GM23338 (cell line): ENCODE data around the gene CACNB1. TPM values are rescaled to one million over a fixed set of nuclear protein-coding genes. Genes with fewer than 3 reads are reported as not detected.

ENCODE experiments used
- ATAC-seq: fragments of 200-7000 bp; cut with Tn5 transposase; 3 replicates; pipeline ENCODE4 v1.9.1; 2020
- DNase-seq: peaks from one replicate; pipeline ENCODE4 v3.0.0-alpha.2; 2015; ENCODE audit warnings: low spot score
- H2AFZ ChIP-seq: fragments of 200-600 bp; sonication (generic); 2 replicates; pipeline ENCODE4 v1.8.0; 2016; ENCODE audit warnings: antibody characterized with exemption, mild to moderate bottlenecking, moderate library complexity
- H3F3A ChIP-seq: fragments of 200-600 bp; sonication (generic); replicated peaks from 2 replicates; pipeline ENCODE4 v1.8.0; 2017; ENCODE audit warnings: antibody characterized with exemption, mixed run types, low read depth
- H3K27ac ChIP-seq: fragments of 200-600 bp; sonication (generic); 2 replicates; pipeline ENCODE4 v1.6.1; 2016; ENCODE audit warnings: low read depth
- H3K27me3 ChIP-seq: fragments of 200-600 bp; sonication (generic); 2 replicates; pipeline ENCODE4 v1.8.0; 2016; ENCODE audit warnings: mild to moderate bottlenecking, mixed run types, moderate library complexity; ENCODE audit not compliant: insufficient read depth
- H3K36me3 ChIP-seq: fragments of 200-600 bp; sonication (generic); 2 replicates; pipeline ENCODE4 v1.8.0; 2016; ENCODE audit warnings: mild to moderate bottlenecking; ENCODE audit not compliant: insufficient read depth
- H3K4me1 ChIP-seq: fragments of 200-600 bp; sonication (generic); 2 replicates; pipeline ENCODE4 v1.8.0; 2016; ENCODE audit warnings: mild to moderate bottlenecking, moderate library complexity; ENCODE audit not compliant: insufficient read depth
- H3K4me2 ChIP-seq: fragments of 200-600 bp; sonication (generic); 2 replicates; pipeline ENCODE4 v1.7.1; 2017; ENCODE audit warnings: mixed run types
- H3K4me3 ChIP-seq: fragments of 200-600 bp; sonication (generic); 2 replicates; pipeline ENCODE4 v1.6.1; 2016; ENCODE audit warnings: mixed run types
- H3K79me2 ChIP-seq: fragments of 200-600 bp; sonication (generic); replicated peaks from 2 replicates; pipeline ENCODE4 v1.8.0; 2017; ENCODE audit warnings: mild to moderate bottlenecking; ENCODE audit not compliant: insufficient read depth
- H3K9me2 ChIP-seq: fragments of 200-600 bp; sonication (generic); 2 replicates; pipeline ENCODE4 v1.8.0; 2017; ENCODE audit not compliant: insufficient read depth
- H4K20me1 ChIP-seq: fragments of 200-600 bp; sonication (generic); replicated peaks from 2 replicates; pipeline ENCODE4 v1.8.0; 2017; ENCODE audit warnings: mild to moderate bottlenecking; ENCODE audit not compliant: insufficient read depth
- H3K27ac Mint-ChIP-seq: 2 replicates; pipeline ENCODE4 v1.8.0; 2020; ENCODE audit warnings: inconsistent platforms, mild to moderate bottlenecking, moderate library complexity, mixed read lengths
- H3K27me3 Mint-ChIP-seq: 3 replicates; pipeline ENCODE4 v1.8.0; 2022; ENCODE audit warnings: low read depth, mild to moderate bottlenecking, moderate library complexity, mixed read lengths, inconsistent platforms; ENCODE audit not compliant: insufficient read depth, poor library complexity
- H3K36me3 Mint-ChIP-seq: 3 replicates; pipeline ENCODE4 v1.8.0; 2021; ENCODE audit warnings: low read depth, mild to moderate bottlenecking, inconsistent platforms, moderate library complexity, mixed read lengths
- H3K4me1 Mint-ChIP-seq: 3 replicates; pipeline ENCODE4 v1.8.0; 2020; ENCODE audit warnings: mild to moderate bottlenecking, inconsistent platforms, mixed read lengths
- H3K4me3 Mint-ChIP-seq: 3 replicates; pipeline ENCODE4 v1.8.0; 2021; ENCODE audit warnings: moderate library complexity, mild to moderate bottlenecking, inconsistent platforms, mixed read lengths
- H3K9me3 Mint-ChIP-seq: 3 replicates; pipeline ENCODE4 v1.8.0; 2020; ENCODE audit warnings: moderate library complexity, mild to moderate bottlenecking, inconsistent platforms, mixed read lengths
- CREB1 ChIP-seq: fragments of 250-450 bp; sonication (Bioruptor Pico); IDR thresholded peaks from 2 replicates; pipeline ENCODE4 v1.5.0; 2020; ENCODE audit warnings: low read depth, mild to moderate bottlenecking, moderate library complexity
- CTCF ChIP-seq, 2 experiments: fragments of 200-600 bp in 1 of 2; sonication (generic) in 1 of 2; conservative IDR thresholded peaks; 2 replicates each; pipeline versions ENCODE4 v1.5.1 to v1.6.1; 2016 to 2017; ENCODE audit warnings: antibody characterized with exemption in 2 of 2, low read depth in 2 of 2, mild to moderate bottlenecking in 2 of 2, moderate library complexity in 1 of 2
- EZH2phosphoT487 ChIP-seq: fragments of 200-600 bp; sonication (generic); IDR thresholded peaks from one replicate; pipeline ENCODE4 v1.8.1; 2018; ENCODE audit warnings: antibody characterized with exemption; ENCODE audit not compliant: unreplicated experiment
- JUNB ChIP-seq: IDR thresholded peaks from one replicate; pipeline ENCODE4 v1.6.1; 2016; ENCODE audit warnings: antibody characterized with exemption; ENCODE audit not compliant: unreplicated experiment
- NANOG ChIP-seq: IDR thresholded peaks from 2 replicates; pipeline ENCODE4 v1.6.1; 2016; ENCODE audit warnings: antibody characterized with exemption, borderline replicate concordance
- STAT1 ChIP-seq: IDR thresholded peaks from one replicate; pipeline ENCODE4 v1.6.1; 2016; ENCODE audit warnings: antibody characterized with exemption; ENCODE audit not compliant: unreplicated experiment
- ZNF462 ChIP-seq: fragments of 250-450 bp; sonication (Bioruptor Pico); IDR thresholded peaks from 2 replicates; pipeline ENCODE4 v1.5.0; 2020; ENCODE audit warnings: mild to moderate bottlenecking, moderate library complexity
- polyA plus RNA-seq: library from polyadenylated mRNA; unstranded; fragments of >200 nt; fragmentation: Nextera tagmentation; extraction: Ambion mirVana; gene quantifications from 2 replicates; pipeline ENCODE4 v1.2.1, GENCODE V29; 2016
- total RNA-seq: library from RNA; depleted of rRNA; stranded (reverse); fragments of >200 nt; shearing (Covaris generic); gene quantifications from 2 replicates; pipeline ENCODE4 v1.2.3, GENCODE V29; 2014

Gene CACNB1
- total and polyA plus RNA-seq, 2 experiments from 2014 or later: 8.4 to 13.1 TPM

- no peak for TF ChIP-seq ZNF462 (CRISPR knock-in tag)
- TF ChIP-seq CTCF (conservative IDR thresholded peaks at IDR 0.05; ENCODE audit: low read depth in 2 of 2): no peak
Measured at GRCh38 chr17:39243155-39243554, 45.7 kb upstream of the CACNB1 start (continued).

- peaks cover 5% of the 10 kb centered on the region; the same call in 1 of the 2 replicates for H3F3A ChIP-seq
- H3K27me3 ChIP-seq: no peaks in the 10 kb centered on the region
- no peak overlapping the region for H3K4me3 Mint-ChIP-seq
- no peaks in the 10 kb centered on the region for H4K20me1 ChIP-seq
- H3K4me1 ChIP-seq: no peaks in the 10 kb centered on the region; the same call in 1 of the 2 replicates
- DNase-seq: no peak
- no peak overlapping the region for H3K27ac ChIP-seq
- peaks cover 20% of the 10 kb centered on the region; the same call in 2 of the 3 replicates for H3K4me1 Mint-ChIP-seq
- H3K27me3 Mint-ChIP-seq: peaks cover 10% of the 10 kb centered on the region
- H2AFZ ChIP-seq: no peak overlapping the region
- no peaks in the 10 kb centered on the region for H3K36me3 Mint-ChIP-seq
- no peak overlapping the region for H3K27ac Mint-ChIP-seq
- H3K4me2 ChIP-seq: no peak overlapping the region
- no peak overlapping the region for H3K4me3 ChIP-seq
- H3K9me3 Mint-ChIP-seq: no peaks in the 10 kb centered on the region
- no peak for ATAC-seq
- no peaks in the 10 kb centered on the region for H3K79me2 ChIP-seq
- no peaks in the 10 kb centered on the region for H3K9me2 ChIP-seq
- no peak for TF ChIP-seq JUNB
- no peak for TF ChIP-seq CREB1 (CRISPR knock-in tag)
- TF ChIP-seq STAT1: no peak
- TF ChIP-seq NANOG: no peak
- TF ChIP-seq ZNF462 (CRISPR knock-in tag): no peak
- TF ChIP-seq EZH2phosphoT487: no peak
- H3K36me3 ChIP-seq: no peaks in the 10 kb centered on the region
Measured at GRCh38 chr17:39240631-39241030, 43.2 kb upstream of the CACNB1 start.
